MG63 (cell line): ENCODE measurements around the gene STK4. TPM values are rescaled to one million over a fixed set of nuclear protein-coding genes. Genes with fewer than 3 reads are reported as not detected.

Experiments used
- DNase-seq: peaks from one replicate; pipeline ENCODE4 v3.0.0-alpha.2; 2020
- H3K27me3 ChIP-seq: fragments of 250-450 bp; sonication (Bioruptor Pico); 2 replicates; pipeline ENCODE4 v1.5.1; 2020; ENCODE audit warnings: mild to moderate bottlenecking, moderate library complexity
- H3K36me3 ChIP-seq: fragments of 250-450 bp; sonication (Bioruptor Pico); 2 replicates; pipeline ENCODE4 v1.5.1; 2020; ENCODE audit warnings: mild to moderate bottlenecking, moderate library complexity
- H3K4me3 ChIP-seq: fragments of 250-450 bp; sonication (Bioruptor Pico); 2 replicates; pipeline ENCODE4 v1.5.1; 2020; ENCODE audit warnings: mild to moderate bottlenecking, moderate library complexity
- H3K9me3 ChIP-seq: fragments of 250-450 bp; sonication (Bioruptor Pico); 2 replicates; pipeline ENCODE4 v1.5.1; 2020; ENCODE audit warnings: mild to moderate bottlenecking, moderate library complexity
- total RNA-seq: library from RNA; depleted of rRNA; stranded (reverse); fragments of >200 nt; shearing (Covaris generic); gene quantifications from 2 replicates; pipeline ENCODE4 v1.2.3, GENCODE V29; 2014; ENCODE audit warnings: low replicate concordance

The STK4 gene
- total RNA-seq, 1 experiment from 2014 or later, result 9.8 TPM

- DNase-seq, result no peak
- no peaks in the 10 kb centered on the region for H3K27me3 ChIP-seq
- peaks cover 14% of the 10 kb centered on the region for H3K36me3 ChIP-seq
- no peak overlapping the region for H3K4me3 ChIP-seq
- no peaks in the 10 kb centered on the region; the same call in 1 of the 2 replicates for H3K9me3 ChIP-seq
Measured at GRCh38 chr20:45032276-45032675, 66.0 kb downstream of the STK4 start.

GRCh38 chr20:45032781-45033180 is 66.5 kb downstream of the STK4 start:
- no peaks in the 10 kb centered on the region; the same call in 1 of the 2 replicates for H3K9me3 ChIP-seq
- DNase-seq, result no peak
- H3K27me3 ChIP-seq, result no peaks in the 10 kb centered on the region
- H3K4me3 ChIP-seq, result no peak overlapping the region
- peaks cover 14% of the 10 kb centered on the region for H3K36me3 ChIP-seq

GRCh38 chr20:45034436-45034835 is 68.1 kb downstream of the STK4 start:
- no peak for DNase-seq
- Histone ChIP-seq H3K27me3 (no peaks in the 10 kb centered on the region), H3K4me3 (no peak overlapping the region)

GRCh38 chr20:45036044-45036755 is 69.9 kb downstream of the STK4 start:
- H3K9me3 ChIP-seq, result peaks cover 4% of the 10 kb centered on the region

More at GRCh38 chr20:45034436-45034835, 68.1 kb downstream of the STK4 start:
- H3K9me3 ChIP-seq, result no peaks in the 10 kb centered on the region; the same call in 1 of the 2 replicates
- peaks cover 11% of the 10 kb centered on the region for H3K36me3 ChIP-seq

GRCh38 chr20:45037050-45037449 is 70.7 kb downstream of the STK4 start:
- Histone ChIP-seq H3K36me3 (peaks cover 13% of the 10 kb centered on the region), H3K9me3 (peaks cover 4% of the 10 kb centered on the region), H3K27me3 (no peaks in the 10 kb centered on the region), H3K4me3 (no peak overlapping the region)
- DNase-seq, result peak; percentile 71

More at GRCh38 chr20:45036044-45036755, 69.9 kb downstream of the STK4 start:
- peak; percentile 78 for DNase-seq
- Histone ChIP-seq H3K36me3 (peaks cover 14% of the 10 kb centered on the region), H3K27me3 (no peaks in the 10 kb centered on the region), H3K4me3 (no peak overlapping the region)

- H3K36me3 ChIP-seq, result peaks cover 13% of the 10 kb centered on the region
- H3K9me3 ChIP-seq, result peaks cover 4% of the 10 kb centered on the region
- H3K27me3 ChIP-seq, result no peaks in the 10 kb centered on the region
- no peak for DNase-seq
- H3K4me3 ChIP-seq, result no peak overlapping the region
Measured at GRCh38 chr20:45037635-45038034, 71.3 kb downstream of the STK4 start.

GRCh38 chr20:45038745-45039474 is 72.6 kb downstream of the STK4 start:
- Histone ChIP-seq H3K4me3 (no peak overlapping the region), H3K36me3 (peaks cover 6% of the 10 kb centered on the region; the same call in 1 of the 2 replicates), H3K27me3 (no peaks in the 10 kb centered on the region), H3K9me3 (peaks cover 4% of the 10 kb centered on the region)
- no peak for DNase-seq

GRCh38 chr20:45039475-45039820 is 73.1 kb downstream of the STK4 start:
- Histone ChIP-seq H3K9me3 (peaks cover 4% of the 10 kb centered on the region), H3K27me3 (no peaks in the 10 kb centered on the region), H3K4me3 (no peak overlapping the region), H3K36me3 (peaks cover 6% of the 10 kb centered on the region; the same call in 1 of the 2 replicates)
- no peak for DNase-seq

- H3K9me3 ChIP-seq, result peaks cover 4% of the 10 kb centered on the region
- peak; percentile 34 for DNase-seq
- H3K36me3 ChIP-seq, result peaks cover 6% of the 10 kb centered on the region; the same call in 1 of the 2 replicates
- H3K27me3 ChIP-seq, result no peaks in the 10 kb centered on the region
- H3K4me3 ChIP-seq, result no peak overlapping the region
Measured at GRCh38 chr20:45041464-45042337, 75.4 kb downstream of the STK4 start.

GRCh38 chr20:45042978-45043377 is 76.7 kb downstream of the STK4 start:
- no peak for DNase-seq
- H3K4me3 ChIP-seq, result no peak overlapping the region
- H3K9me3 ChIP-seq, result peaks cover 4% of the 10 kb centered on the region
- H3K36me3 ChIP-seq, result peaks cover 6% of the 10 kb centered on the region; the same call in 1 of the 2 replicates
- H3K27me3 ChIP-seq, result no peaks in the 10 kb centered on the region

- peak; percentile 53 for DNase-seq
- H3K9me3 ChIP-seq, result peaks cover 4% of the 10 kb centered on the region
- H3K27me3 ChIP-seq, result no peaks in the 10 kb centered on the region
- H3K4me3 ChIP-seq, result no peak overlapping the region
- H3K36me3 ChIP-seq, result peaks cover 6% of the 10 kb centered on the region; the same call in 1 of the 2 replicates
Measured at GRCh38 chr20:45044084-45044573, 77.8 kb downstream of the STK4 start.

GRCh38 chr20:45044601-45045000 is 78.3 kb downstream of the STK4 start:
- DNase-seq, result no peak
- H3K36me3 ChIP-seq, result peaks cover 6% of the 10 kb centered on the region
- H3K9me3 ChIP-seq, result peaks cover 4% of the 10 kb centered on the region
- H3K4me3 ChIP-seq, result no peak overlapping the region
- no peaks in the 10 kb centered on the region for H3K27me3 ChIP-seq

GRCh38 chr20:45047581-45048119 is 81.3 kb downstream of the STK4 start:
- no peaks in the 10 kb centered on the region; the same call in none of the 2 replicates for H3K36me3 ChIP-seq
- no peak overlapping the region for H3K4me3 ChIP-seq
- no peaks in the 10 kb centered on the region for H3K27me3 ChIP-seq
- no peaks in the 10 kb centered on the region for H3K9me3 ChIP-seq
- DNase-seq, result no peak

- no peak for DNase-seq
- H3K36me3 ChIP-seq, result peaks cover 3% of the 10 kb centered on the region
- no peaks in the 10 kb centered on the region for H3K9me3 ChIP-seq
- H3K27me3 ChIP-seq, result no peaks in the 10 kb centered on the region
- H3K4me3 ChIP-seq, result no peak overlapping the region
Measured at GRCh38 chr20:45049438-45049837, 83.1 kb downstream of the STK4 start.

- no peaks in the 10 kb centered on the region for H3K9me3 ChIP-seq
- H3K4me3 ChIP-seq, result no peak overlapping the region
- H3K27me3 ChIP-seq, result no peaks in the 10 kb centered on the region
- peaks cover 3% of the 10 kb centered on the region for H3K36me3 ChIP-seq
- DNase-seq, result no peak
Measured at GRCh38 chr20:45049904-45050471, 83.7 kb downstream of the STK4 start.
